ENCODE measurements around the gene DCTN3. TPM values are rescaled to one million over a fixed set of nuclear protein-coding genes. Genes with fewer than 3 reads are reported as not detected.

The DCTN3 gene
- total RNA-seq, 3 donors from 2014 or later (not counting 1 experiment from before 2014, with no cell fraction given) = 135 to 171 (median 147) TPM

GRCh38 chr9:34664281-34665066, 44.2 kb upstream of the DCTN3 start:
- Mint-ChIP-seq H3K27ac (peak overlapping the region; percentile 86 to 92), H3K9me3 (no peaks in the 10 kb centered on the region), H3K4me1 (peaks cover 11 to 26% of the 10 kb centered on the region in 2 donors), H3K27me3 (ENCODE audit: low read depth in 2 of 2) (no peaks in the 10 kb centered on the region), H3K4me3 (peak overlapping the region; percentile 90), H3K36me3 (no peaks in the 10 kb centered on the region)
- H3K27me3 ChIP-seq (ENCODE audit: control insufficient read depth, insufficient read depth, low read length) = no peaks in the 10 kb centered on the region
- peak; percentile 65 to 86 for DNase-seq
- H3K27ac ChIP-seq (ENCODE audit: low read length) = peak overlapping the region; percentile 7
- intact Hi-C loops (cut with micrococcal nuclease) = loop anchor here (1.0 to 2.0 kb wide), 4 partner anchors 18 to 206 kb away; partner anchors contain the start of genes DNAI1, FAM219A, GALT and SIGMAR1
- ATAC-seq = peak; percentile 43 to 57 (median 46)
- peaks cover 24% of the 10 kb centered on the region for H3K4me1 ChIP-seq (ENCODE audit: control insufficient read depth, insufficient read depth, low read length)
- H3K9me3 ChIP-seq (ENCODE audit: control insufficient read depth, insufficient read depth, low read length) = no peaks in the 10 kb centered on the region
- H3K36me3 ChIP-seq (ENCODE audit: control insufficient read depth, insufficient read depth, low read length) = peaks cover 3% of the 10 kb centered on the region
- peak; percentile 84 for TF ChIP-seq CTCF (IDR thresholded peaks at IDR 0.05)
- 23% methylated on average over 18 of the region's 18 CpGs for WGBS (ENCODE audit: insufficient coverage)
- H3K4me3 ChIP-seq (ENCODE audit: low read length) = peak overlapping the region; percentile 54

- intact Hi-C loops (cut with micrococcal nuclease) = no loop called here
- peaks cover 11 to 26% of the 10 kb centered on the region in 2 donors for H3K4me1 Mint-ChIP-seq
- H3K4me3 Mint-ChIP-seq = no peak overlapping the region
- DNase-seq (peak in 1 of 2 donors; percentile 67), ATAC-seq (no peak)
- Histone ChIP-seq H3K9me3 (ENCODE audit: control insufficient read depth, insufficient read depth, low read length) (no peaks in the 10 kb centered on the region), H3K27ac (ENCODE audit: low read length) (no peak overlapping the region), H3K36me3 (ENCODE audit: control insufficient read depth, insufficient read depth, low read length) (peaks cover 3% of the 10 kb centered on the region), H3K27me3 (ENCODE audit: control insufficient read depth, insufficient read depth, low read length) (no peaks in the 10 kb centered on the region), H3K4me1 (ENCODE audit: control insufficient read depth, insufficient read depth, low read length) (peaks cover 24% of the 10 kb centered on the region), H3K4me3 (ENCODE audit: low read length) (no peak overlapping the region)
- no peaks in the 10 kb centered on the region for H3K36me3 Mint-ChIP-seq
- no peaks in the 10 kb centered on the region for H3K9me3 Mint-ChIP-seq
- H3K27ac Mint-ChIP-seq = peak overlapping the region in 1 of 2 donors; percentile 9
- H3K27me3 Mint-ChIP-seq (ENCODE audit: low read depth in 2 of 2) = no peaks in the 10 kb centered on the region
- TF ChIP-seq CTCF (IDR thresholded peaks at IDR 0.05) = no peak
These were observed 43.0 kb upstream of the DCTN3 start for GRCh38 chr9:34663303-34663605.

GRCh38 chr9:34662526-34663302, 42.4 kb upstream of the DCTN3 start, which contains the start of gene CCL27:
TSS of gene CCL27 (minus strand) at chr9:34662657. CDS start at chr9:34662633, 24 bp downstream.
- H3K9me3 ChIP-seq (ENCODE audit: control insufficient read depth, insufficient read depth, low read length) = no peaks in the 10 kb centered on the region
- H3K4me3 ChIP-seq (ENCODE audit: low read length) = no peak within 1 kb of the TSS
- no peak for TF ChIP-seq CTCF (IDR thresholded peaks at IDR 0.05)
- no peaks in the 10 kb centered on the region for H3K27me3 ChIP-seq (ENCODE audit: control insufficient read depth, insufficient read depth, low read length)
- ATAC-seq (no peak), DNase-seq (no peak)
- WGBS (ENCODE audit: insufficient coverage) = 91% methylated on average over 3 of the region's 4 CpGs
- Mint-ChIP-seq H3K9me3 (no peaks in the 10 kb centered on the region), H3K36me3 (no peaks in the 10 kb centered on the region), H3K4me3 (no peak within 1 kb of the TSS), H3K4me1 (peaks cover 11 to 26% of the 10 kb centered on the region in 2 donors), H3K27ac (peak within 1 kb of the TSS in 1 of 2 donors; percentile 9), H3K27me3 (ENCODE audit: low read depth in 2 of 2) (no peaks in the 10 kb centered on the region)
- intact Hi-C loops (cut with micrococcal nuclease) = no loop called here
- H3K4me1 ChIP-seq (ENCODE audit: control insufficient read depth, insufficient read depth, low read length) = peaks cover 24% of the 10 kb centered on the region
- H3K36me3 ChIP-seq (ENCODE audit: control insufficient read depth, insufficient read depth, low read length) = peaks cover 3% of the 10 kb centered on the region
- peak within 1 kb of the TSS; percentile 8 for H3K27ac ChIP-seq (ENCODE audit: low read length)

Measured in natural killer cell (primary cell).